Neutrophil (primary cell): ENCODE data around the gene RGS18.

Source experiments
- H3K27ac ChIP-seq: fragments of 200-600 bp; sonication (generic); 2 replicates; pipeline ENCODE4 v1.5.1; 2016; ENCODE audit warnings: mild to moderate bottlenecking, moderate library complexity
- H3K27me3 ChIP-seq: fragments of 200-600 bp; sonication (generic); 2 replicates; pipeline ENCODE4 v1.6.0; 2016; ENCODE audit warnings: mild to moderate bottlenecking
- H3K36me3 ChIP-seq: fragments of 200-600 bp; sonication (generic); 2 replicates; pipeline ENCODE4 v1.5.1; 2017
- H3K4me1 ChIP-seq, 2 experiments: fragments of 200-600 bp in 1 of 2; sonication (generic) in 1 of 2; 1 replicate in 1 of 2; 2 replicates in 1 of 2; pipeline versions ENCODE4 v1.5.1 to v1.6.1; 2013 to 2016; ENCODE audit warnings: low read depth in 1 of 2, low read length in 1 of 2, mild to moderate bottlenecking in 1 of 2, moderate library complexity in 1 of 2; ENCODE audit not compliant: control insufficient read depth in 1 of 2, insufficient read depth in 1 of 2
- H3K4me3 ChIP-seq, 2 experiments: fragments of 200-600 bp in 1 of 2; sonication (generic) in 1 of 2; 1 replicate in 1 of 2; 2 replicates in 1 of 2; pipeline ENCODE4 v1.5.1; 2013 to 2016; ENCODE audit warnings: low read depth in 1 of 2, low read length in 1 of 2, mild to moderate bottlenecking in 1 of 2, moderate library complexity in 1 of 2
- H3K9me3 ChIP-seq: fragments of 200-600 bp; sonication (generic); 2 replicates; pipeline ENCODE4 v1.5.1; 2016
- CTCF ChIP-seq: fragments of 200-600 bp; sonication (generic); IDR thresholded peaks from 2 replicates; pipeline ENCODE4 v1.5.1; 2016; ENCODE audit warnings: antibody characterized with exemption

The RGS18 gene

GRCh38 chr1:192133350-192133926 is 24.8 kb upstream of the RGS18 start:
- Histone ChIP-seq H3K4me3 (no peak overlapping the region), H3K27ac (no peak overlapping the region)

GRCh38 chr1:192140382-192140781 is 17.9 kb upstream of the RGS18 start:
- H3K27me3 ChIP-seq: no peaks in the 10 kb centered on the region
- no peaks in the 10 kb centered on the region for H3K36me3 ChIP-seq
- no peak for TF ChIP-seq CTCF
- no peaks in the 10 kb centered on the region for H3K9me3 ChIP-seq
- H3K4me1 ChIP-seq: no peaks in the 10 kb centered on the region
- H3K4me3 ChIP-seq: no peak overlapping the region
- no peak overlapping the region for H3K27ac ChIP-seq

More at GRCh38 chr1:192133350-192133926, 24.8 kb upstream of the RGS18 start:
- H3K36me3 ChIP-seq: no peaks in the 10 kb centered on the region
- H3K27me3 ChIP-seq: no peaks in the 10 kb centered on the region
- no peaks in the 10 kb centered on the region for H3K9me3 ChIP-seq
- TF ChIP-seq CTCF: no peak
- no peaks in the 10 kb centered on the region for H3K4me1 ChIP-seq

GRCh38 chr1:192147221-192147620 is 11.0 kb upstream of the RGS18 start:
- H3K36me3 ChIP-seq: no peaks in the 10 kb centered on the region
- no peak for TF ChIP-seq CTCF
- no peak overlapping the region for H3K4me3 ChIP-seq
- H3K9me3 ChIP-seq: no peaks in the 10 kb centered on the region
- H3K4me1 ChIP-seq: no peaks in the 10 kb centered on the region
- no peak overlapping the region for H3K27ac ChIP-seq
- no peaks in the 10 kb centered on the region for H3K27me3 ChIP-seq

- Histone ChIP-seq H3K4me1 (no peaks in the 10 kb centered on the region), H3K27me3 (no peaks in the 10 kb centered on the region), H3K4me3 (no peak overlapping the region), H3K27ac (no peak overlapping the region), H3K9me3 (no peaks in the 10 kb centered on the region), H3K36me3 (no peaks in the 10 kb centered on the region)
- no peak for TF ChIP-seq CTCF
Observed at GRCh38 chr1:192147696-192148095, 10.6 kb upstream of the RGS18 start.

- TF ChIP-seq CTCF: no peak
- H3K4me1 ChIP-seq: no peaks in the 10 kb centered on the region
- no peaks in the 10 kb centered on the region for H3K9me3 ChIP-seq
- H3K27ac ChIP-seq: no peak overlapping the region
- no peak overlapping the region for H3K4me3 ChIP-seq
- H3K27me3 ChIP-seq: no peaks in the 10 kb centered on the region
- no peaks in the 10 kb centered on the region for H3K36me3 ChIP-seq
Observed at GRCh38 chr1:192151176-192151575, 7.1 kb upstream of the RGS18 start.

- no peaks in the 10 kb centered on the region for H3K27me3 ChIP-seq
- H3K4me1 ChIP-seq: peaks cover 13 to 16% of the 10 kb centered on the region in 2 experiments
- H3K36me3 ChIP-seq: no peaks in the 10 kb centered on the region
- H3K4me3 ChIP-seq: no peak overlapping the region
- H3K27ac ChIP-seq: no peak overlapping the region
- H3K9me3 ChIP-seq: no peaks in the 10 kb centered on the region
- no peak for TF ChIP-seq CTCF
Observed at GRCh38 chr1:192153276-192153675, 5.0 kb upstream of the RGS18 start.
